HepG2 (cell line): ENCODE measurements around the gene PRKCSH. TPM values are rescaled to one million over a fixed set of nuclear protein-coding genes. Genes with fewer than 3 reads are reported as not detected.

Source experiments
- GABPB1 ChIP-seq: IDR thresholded peaks from 2 replicates; pipeline ENCODE4 v1.6.1; 2016; ENCODE audit warnings: mild to moderate bottlenecking, missing genetic modification reagents, moderate library complexity, missing compliant biosample characterization
- GPBP1L1 ChIP-seq: sonication (generic); formaldehyde crosslinking; IDR thresholded peaks from 2 replicates; pipeline ENCODE4 v1.5.0; 2020; ENCODE audit warnings: mild to moderate bottlenecking, missing genetic modification reagents
- KLF16 ChIP-seq, 2 experiments: sonication (generic) in 1 of 2; formaldehyde crosslinking in 1 of 2; IDR thresholded peaks; 2 replicates each; pipeline versions ENCODE4 v1.6.1 to v1.8.0; 2016 to 2023; ENCODE audit warnings: missing genetic modification reagents in 2 of 2, missing compliant biosample characterization in 1 of 2
- PREB ChIP-seq: sonication (generic); formaldehyde crosslinking; IDR thresholded peaks from 2 replicates; pipeline ENCODE4 v1.4.0; 2020; ENCODE audit warnings: missing genetic modification reagents
- PTBP1 ChIP-seq: fragments of 200-400 bp; formaldehyde crosslinking; IDR thresholded peaks from 2 replicates; pipeline ENCODE4 v1.6.1; 2018; ENCODE audit warnings: low read length, low read depth; ENCODE audit not compliant: poor library complexity, severe bottlenecking
- SNAPC5 ChIP-seq: sonication (generic); formaldehyde crosslinking; IDR thresholded peaks from 2 replicates; pipeline ENCODE4 v1.8.1; 2023; ENCODE audit warnings: mild to moderate bottlenecking, missing genetic modification reagents, borderline replicate concordance
- SPEN ChIP-seq: sonication (generic); formaldehyde crosslinking; IDR thresholded peaks from 2 replicates; pipeline ENCODE4 v1.5.1; 2020; ENCODE audit warnings: low read depth, mild to moderate bottlenecking, missing genetic modification reagents
- ZBTB25 ChIP-seq: IDR thresholded peaks from 2 replicates; pipeline ENCODE4 v1.6.1; 2018; ENCODE audit warnings: missing genetic modification reagents
- ZHX1 ChIP-seq: sonication (generic); formaldehyde crosslinking; IDR thresholded peaks from 2 replicates; pipeline ENCODE4 v1.8.1; 2022; ENCODE audit warnings: low read depth, mild to moderate bottlenecking, missing genetic modification reagents
- ZNF333 ChIP-seq: sonication (generic); formaldehyde crosslinking; IDR thresholded peaks from 2 replicates; pipeline ENCODE4 v1.4.0; 2020; ENCODE audit warnings: mild to moderate bottlenecking, missing genetic modification reagents, borderline replicate concordance
- ZNF44 ChIP-seq: sonication (generic); formaldehyde crosslinking; IDR thresholded peaks from 2 replicates; pipeline ENCODE4 v1.5.1; 2020; ENCODE audit warnings: mild to moderate bottlenecking, missing genetic modification reagents
- ZNF678 ChIP-seq: sonication (generic); formaldehyde crosslinking; IDR thresholded peaks from 2 replicates; pipeline ENCODE4 v1.4.0; 2020; ENCODE audit warnings: mild to moderate bottlenecking, missing genetic modification reagents
- ZNF710 ChIP-seq: sonication (generic); formaldehyde crosslinking; IDR thresholded peaks from 2 replicates; pipeline ENCODE4 v1.5.0; 2020; ENCODE audit warnings: mild to moderate bottlenecking, missing genetic modification reagents, borderline replicate concordance
- ZNF740 ChIP-seq: sonication (generic); formaldehyde crosslinking; IDR thresholded peaks from 2 replicates; pipeline ENCODE4 v1.4.0; 2020; ENCODE audit warnings: missing genetic modification reagents
- ZSCAN20 ChIP-seq: sonication (generic); formaldehyde crosslinking; IDR thresholded peaks from 2 replicates; pipeline ENCODE4 v1.4.0; 2020; ENCODE audit warnings: missing genetic modification reagents, mild to moderate bottlenecking, borderline replicate concordance
- polyA plus RNA-seq, 8 experiments: library from polyadenylated mRNA; depleted of rRNA in 3 of 8; stranded (reverse) in 7 of 8; unstranded in 1 of 8; fragments of >200 nt; fragmentation: Illumina TruSeq in 4 of 8; extraction: Trizol in 4 of 8; gene quantifications; 2 replicates each; pipeline versions ENCODE4 v1.2.1 to v1.2.3, GENCODE V29; 2011 to 2016; ENCODE audit warnings: low read depth in 4 of 8, missing spikeins in 1 of 8, mixed read lengths in 1 of 8; ENCODE audit not compliant: insufficient read depth in 1 of 8
- total RNA-seq, 5 experiments: library from RNA; depleted of rRNA; stranded (reverse); fragments of >200 nt; fragmentation: Illumina TruSeq; extraction: Trizol; gene quantifications; 2 replicates each; pipeline ENCODE4 v1.2.3, GENCODE V29; 2016; ENCODE audit warnings: low read depth in 1 of 5

The PRKCSH gene
- total and polyA plus RNA-seq, 2 of the 13 experiments (the other 11 are each of a cell fraction or from before 2014, with no cell fraction given): 85.1 to 125 TPM

- no peak for TF ChIP-seq ZHX1 (CRISPR knock-in tag)
- TF ChIP-seq ZSCAN20 (CRISPR knock-in tag): no peak
- TF ChIP-seq ZBTB25 (CRISPR knock-in tag): no peak
- 0 out of 2 replicates have a peak, but pooled peaks have one; percentile 32 for TF ChIP-seq ZNF333 (CRISPR knock-in tag)
- TF ChIP-seq PREB (CRISPR knock-in tag): no peak
- TF ChIP-seq KLF16 (CRISPR knock-in tag; IDR thresholded peaks at IDR 0.05): peak in 1 of 2 experiments; percentile 28; a peak in 1 of 4 replicates
- TF ChIP-seq PTBP1: no peak
- TF ChIP-seq ZNF710 (CRISPR knock-in tag): 0 out of 2 replicates have a peak, but pooled peaks have one; percentile 28
- TF ChIP-seq GPBP1L1 (CRISPR knock-in tag): no peak
- TF ChIP-seq ZNF44: peak; percentile 11; the same call in 1 of the 2 replicates
- TF ChIP-seq ZNF740 (CRISPR knock-in tag): no peak
- TF ChIP-seq SPEN (CRISPR knock-in tag): peak; percentile 35
- no peak for TF ChIP-seq SNAPC5
- peak; percentile 83 for TF ChIP-seq GABPB1
- TF ChIP-seq ZNF678 (CRISPR knock-in tag): no peak
Measured at GRCh38 chr19:11418549-11419506, 16.6 kb upstream of the PRKCSH start, which contains the start of gene RGL3 (continued).
